ENCODE results near the gene LY86. TPM values are rescaled to one million over a fixed set of nuclear protein-coding genes. Genes with fewer than 3 reads are reported as not detected.

LY86 gene
- total RNA-seq, 1 donor from 2014 or later = not detected

DNA sequence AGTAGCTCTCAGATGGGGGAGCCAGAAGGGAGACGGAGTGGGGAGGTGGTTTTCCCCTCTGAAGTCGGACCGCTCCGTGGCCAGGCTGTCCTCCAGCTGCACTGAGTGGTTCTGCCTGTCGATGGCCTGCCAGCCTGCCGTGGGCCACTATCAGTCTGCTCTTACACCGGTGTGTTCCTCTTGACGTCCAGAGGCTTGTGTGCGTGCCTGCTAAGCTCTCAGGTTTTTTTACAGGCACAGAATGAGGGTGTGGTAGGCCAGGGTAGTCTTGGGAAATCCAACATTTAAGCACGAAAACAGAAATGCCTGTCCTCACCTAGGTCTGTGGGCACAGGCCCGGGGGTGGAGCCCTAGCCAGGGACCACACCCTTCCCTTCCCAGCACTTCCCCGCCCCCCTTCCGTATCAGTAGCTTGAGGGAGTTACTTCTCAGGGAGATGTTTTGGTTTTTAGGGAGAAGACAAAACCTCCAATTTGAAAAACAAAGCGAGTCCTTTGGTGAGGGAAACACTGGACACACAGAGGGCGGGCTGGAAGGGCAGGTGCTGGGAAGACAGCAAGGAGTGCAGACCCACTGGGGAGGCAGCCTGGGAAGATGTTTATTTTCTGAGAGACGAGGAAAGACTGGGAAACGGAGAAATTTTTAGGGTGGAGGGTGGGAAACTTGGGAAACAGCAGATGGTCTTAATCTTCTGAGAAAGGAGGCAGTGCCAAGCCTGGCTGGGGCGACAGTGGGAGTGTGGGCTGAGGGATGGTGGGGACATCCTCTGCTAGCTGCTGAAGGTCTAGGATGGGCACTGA lies 106.5 kb downstream of the LY86 start:
- TF ChIP-seq, protein P1, sequence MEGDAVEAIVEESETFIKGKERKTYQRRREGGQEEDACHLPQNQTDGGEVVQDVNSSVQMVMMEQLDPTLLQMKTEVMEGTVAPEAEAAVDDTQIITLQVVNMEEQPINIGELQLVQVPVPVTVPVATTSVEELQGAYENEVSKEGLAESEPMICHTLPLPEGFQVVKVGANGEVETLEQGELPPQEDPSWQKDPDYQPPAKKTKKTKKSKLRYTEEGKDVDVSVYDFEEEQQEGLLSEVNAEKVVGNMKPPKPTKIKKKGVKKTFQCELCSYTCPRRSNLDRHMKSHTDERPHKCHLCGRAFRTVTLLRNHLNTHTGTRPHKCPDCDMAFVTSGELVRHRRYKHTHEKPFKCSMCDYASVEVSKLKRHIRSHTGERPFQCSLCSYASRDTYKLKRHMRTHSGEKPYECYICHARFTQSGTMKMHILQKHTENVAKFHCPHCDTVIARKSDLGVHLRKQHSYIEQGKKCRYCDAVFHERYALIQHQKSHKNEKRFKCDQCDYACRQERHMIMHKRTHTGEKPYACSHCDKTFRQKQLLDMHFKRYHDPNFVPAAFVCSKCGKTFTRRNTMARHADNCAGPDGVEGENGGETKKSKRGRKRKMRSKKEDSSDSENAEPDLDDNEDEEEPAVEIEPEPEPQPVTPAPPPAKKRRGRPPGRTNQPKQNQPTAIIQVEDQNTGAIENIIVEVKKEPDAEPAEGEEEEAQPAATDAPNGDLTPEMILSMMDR (IDR thresholded peaks at IDR 0.05; ENCODE audit: partially characterized antibody, unreplicated experiment) = no peak
- DNase-seq = no peak
- Mint-ChIP-seq H3K4me3 (ENCODE audit: unreplicated experiment) (peak overlapping the region; percentile 28), H3K27ac (ENCODE audit: unreplicated experiment) (peak overlapping the region; percentile 18), H3K9me3 (ENCODE audit: unreplicated experiment) (peaks cover 9% of the 10 kb centered on the region), H3K4me1 (ENCODE audit: low read depth, unreplicated experiment) (peaks cover 22% of the 10 kb centered on the region), H3K27me3 (ENCODE audit: unreplicated experiment) (no peaks in the 10 kb centered on the region), H3K36me3 (ENCODE audit: unreplicated experiment) (no peaks in the 10 kb centered on the region)

DNA sequence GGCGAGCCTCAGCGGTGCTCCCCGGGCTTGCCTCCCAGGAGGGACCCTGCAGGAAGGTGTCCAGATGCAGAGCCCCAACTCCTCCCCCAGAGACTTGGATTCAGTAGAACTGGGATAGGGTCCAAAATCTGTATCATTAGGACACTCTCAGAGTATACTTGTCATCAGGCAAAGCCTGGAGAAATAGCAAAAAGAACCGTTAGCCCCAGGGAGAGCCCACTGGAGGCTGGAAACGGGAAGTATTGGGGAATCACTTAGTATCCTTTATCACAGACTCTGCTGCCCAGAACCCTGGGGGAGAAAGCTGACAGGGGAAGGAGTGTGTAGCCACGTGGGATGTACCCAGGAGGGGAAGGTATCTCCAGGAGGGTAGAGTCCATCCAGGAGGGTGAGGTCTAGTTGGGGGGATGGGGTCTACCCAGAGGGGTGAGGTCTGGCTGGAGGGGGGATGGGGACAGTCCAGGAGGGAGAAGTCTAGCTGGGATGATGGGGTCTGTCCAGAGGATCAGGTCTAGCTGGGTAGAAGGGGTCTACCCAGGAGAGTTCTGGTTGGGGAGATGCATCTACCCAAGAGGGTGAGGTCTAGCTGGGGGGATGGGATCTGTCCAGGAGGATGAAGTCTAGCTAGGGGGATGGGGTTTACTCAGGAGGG lies 107.2 kb downstream of the LY86 start:
- no peak overlapping the region for H3K4me3 Mint-ChIP-seq (ENCODE audit: unreplicated experiment)
- H3K27me3 Mint-ChIP-seq (ENCODE audit: unreplicated experiment) = no peaks in the 10 kb centered on the region
- no peak for DNase-seq
- H3K36me3 Mint-ChIP-seq (ENCODE audit: unreplicated experiment) = no peaks in the 10 kb centered on the region
- no peak overlapping the region for H3K27ac Mint-ChIP-seq (ENCODE audit: unreplicated experiment)
- TF ChIP-seq, protein P1 (IDR thresholded peaks at IDR 0.05; ENCODE audit: partially characterized antibody, unreplicated experiment) = no peak
- peaks cover 29% of the 10 kb centered on the region for H3K4me1 Mint-ChIP-seq (ENCODE audit: low read depth, unreplicated experiment)
- peaks cover 11% of the 10 kb centered on the region for H3K9me3 Mint-ChIP-seq (ENCODE audit: unreplicated experiment)

DNA sequence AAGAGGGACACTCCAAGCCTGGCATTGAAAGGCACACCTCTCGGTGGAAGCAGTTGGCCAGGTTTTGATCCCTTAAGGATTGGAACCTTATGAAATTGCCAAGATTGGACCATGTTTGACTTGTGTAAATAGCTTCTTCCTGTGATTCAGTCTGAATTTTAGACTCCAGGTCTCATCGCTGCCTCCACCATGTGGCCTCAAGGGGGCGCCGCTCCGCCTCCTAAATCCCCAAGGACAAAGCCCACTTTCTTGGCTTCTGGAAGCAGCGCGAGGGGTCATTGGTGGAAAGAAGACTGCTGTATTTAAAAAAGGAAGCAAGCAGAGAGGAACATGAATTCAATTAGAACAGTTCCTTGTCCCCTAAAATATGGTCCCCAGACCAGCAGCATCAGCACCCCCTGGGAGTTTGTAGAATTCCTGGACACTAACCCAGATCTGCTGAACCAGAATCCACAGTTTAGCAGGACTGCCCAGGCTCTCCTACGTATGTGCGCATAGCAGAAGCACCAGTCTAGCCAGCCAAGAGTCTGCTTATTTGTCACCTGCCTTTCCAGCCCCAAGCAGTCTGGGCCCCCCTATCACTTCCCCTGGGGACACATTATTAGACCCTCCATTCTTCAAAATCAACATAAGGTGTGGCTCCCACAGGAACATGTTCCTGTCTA lies 108.5 kb downstream of the LY86 start:
- Mint-ChIP-seq H3K27ac (ENCODE audit: unreplicated experiment) (no peak overlapping the region), H3K4me1 (ENCODE audit: low read depth, unreplicated experiment) (peaks cover 41% of the 10 kb centered on the region), H3K27me3 (ENCODE audit: unreplicated experiment) (no peaks in the 10 kb centered on the region), H3K9me3 (ENCODE audit: unreplicated experiment) (peaks cover 14% of the 10 kb centered on the region), H3K4me3 (ENCODE audit: unreplicated experiment) (no peak overlapping the region), H3K36me3 (ENCODE audit: unreplicated experiment) (no peaks in the 10 kb centered on the region)
- DNase-seq = peak; percentile 66
- TF ChIP-seq, protein P1 (IDR thresholded peaks at IDR 0.05; ENCODE audit: partially characterized antibody, unreplicated experiment) = peak; percentile 79

DNA sequence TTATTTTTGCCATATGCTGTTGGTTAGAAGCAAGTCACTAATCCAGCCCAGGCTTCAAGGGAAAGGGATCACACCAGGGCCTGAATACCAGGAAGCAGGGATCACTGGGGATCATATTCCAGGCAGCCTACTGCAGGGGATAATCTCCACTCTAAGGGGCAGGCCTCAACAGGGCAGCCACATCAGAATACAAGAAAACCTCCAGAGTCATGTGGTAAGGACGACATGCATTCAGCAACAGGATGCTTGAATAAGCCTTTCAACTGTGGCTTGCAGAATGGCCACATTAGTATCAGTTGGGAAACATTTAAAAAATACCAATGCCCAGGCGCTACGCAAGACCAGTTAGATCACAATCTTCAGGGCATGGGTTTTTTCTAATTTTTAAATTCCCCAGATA lies 109.1 kb downstream of the LY86 start:
- H3K36me3 Mint-ChIP-seq (ENCODE audit: unreplicated experiment) = no peaks in the 10 kb centered on the region
- H3K27me3 Mint-ChIP-seq (ENCODE audit: unreplicated experiment) = no peaks in the 10 kb centered on the region
- H3K9me3 Mint-ChIP-seq (ENCODE audit: unreplicated experiment) = peaks cover 15% of the 10 kb centered on the region
- no peak overlapping the region for H3K27ac Mint-ChIP-seq (ENCODE audit: unreplicated experiment)
- H3K4me1 Mint-ChIP-seq (ENCODE audit: low read depth, unreplicated experiment) = peaks cover 43% of the 10 kb centered on the region
- DNase-seq = no peak
- TF ChIP-seq, protein P1 (IDR thresholded peaks at IDR 0.05; ENCODE audit: partially characterized antibody, unreplicated experiment) = no peak
- H3K4me3 Mint-ChIP-seq (ENCODE audit: unreplicated experiment) = no peak overlapping the region
